ENCODE results near the gene RAD51B.

- TF ChIP-seq POLR2A (IDR thresholded peaks at IDR 0.05): no peak
- no peak for TF ChIP-seq CTCF (IDR thresholded peaks at IDR 0.05)
Measured at GRCh38 chr14:68370057-68370360, 550.4 kb downstream of the RAD51B start.

Data from upper lobe of left lung (tissue), 4 donors.